Left lung (tissue), 10 donors: ENCODE results near the gene ITPR2. TPM values are rescaled to one million over a fixed set of nuclear protein-coding genes. Genes with fewer than 3 reads are reported as not detected.
A peak's percentile ranks its signal among the peaks of the same experiment; 100 is the strongest.
"Not testable (repeated sequence)": the region's sequence is repeated elsewhere in the genome, so short reads cannot be mapped to it uniquely, and the experiment has no call there.

Source experiments
- ATAC-seq: fragments of 200-7000 bp; cut with Tn5 transposase; one replicate; pipeline ENCODE4 v1.9.1; 2020; ENCODE audit warnings: moderate library complexity
- DNase-seq, 4 donors: peaks; one replicate each; pipeline ENCODE4 v3.0.0-alpha.2; 2013 to 2020
- H3K27ac ChIP-seq, 2 donors: fragments of 200-600 bp; sonication (generic) in 1 of 2; one replicate each; pipeline versions ENCODE4 v1.5.0 to v1.8.0; 2020 to 2021
- H3K27me3 ChIP-seq, 2 donors: fragments of 200-600 bp; sonication (generic) in 1 of 2; one replicate each; pipeline versions ENCODE4 v1.5.0 to v1.8.0; 2020 to 2021
- H3K36me3 ChIP-seq, 2 donors: fragments of 200-600 bp; sonication (generic) in 1 of 2; one replicate each; pipeline versions ENCODE4 v1.5.0 to v1.8.0; 2020 to 2021
- H3K4me1 ChIP-seq, 2 donors: fragments of 200-600 bp; one replicate each; pipeline ENCODE4 v1.8.0; 2021
- H3K4me3 ChIP-seq, 2 donors: fragments of 200-600 bp; sonication (generic) in 1 of 2; one replicate each; pipeline versions ENCODE4 v1.5.0 to v1.8.0; 2020 to 2021; ENCODE audit warnings: mild to moderate bottlenecking in 1 of 2
- H3K9me3 ChIP-seq, 2 donors: fragments of 200-600 bp; sonication (generic) in 1 of 2; one replicate each; pipeline versions ENCODE4 v1.5.0 to v1.8.0; 2020 to 2021
- intact Hi-C, 2 donors: fragments of 100-400 bp; cut with DNase I; formaldehyde crosslinking; loops; one replicate each; pipeline versions ENCODE4 v1.11.2 to v1.14.2; 2022
- polyA plus RNA-seq, 6 donors: library from polyadenylated mRNA; unstranded; fragments of 120-200 nt; gene quantifications; one replicate each; pipeline ENCODE4 v1.2.1, GENCODE V29; 2013; ENCODE audit not compliant: insufficient read length in 6 of 6
- total RNA-seq, 2 donors: library from RNA; stranded (reverse); fragmentation: NEBNext Ultra II Directional; extraction: Animal tissue kit (Norgen Biotek cat#: 25700); gene quantifications; one replicate each; pipeline ENCODE4 v1.2.1, GENCODE V29; 2021
- TF ChIP-seq, protein P1 (sequence below), 2 donors: fragments of 200-600 bp; sonication (generic) in 1 of 2; IDR thresholded peaks; one replicate each; pipeline versions ENCODE4 v1.5.0 to v1.8.0; 2021; ENCODE audit warnings: antibody characterized with exemption in 2 of 2
- donor health status: DM: no; HTN: yes; CAD: no.
- donor health status: DM: no; HTN: no; CAD: no.

ITPR2 gene
- total and polyA plus RNA-seq, 8 donors: 5.5 to 67.8 (median 7.5) TPM

- no peak overlapping the region for H3K4me3 ChIP-seq
- ATAC-seq: peak; percentile 83
- intact Hi-C loops: no loop called here
These were observed 514.3 kb downstream of the ITPR2 start for GRCh38 chr12:26318661-26319068.

DNA sequence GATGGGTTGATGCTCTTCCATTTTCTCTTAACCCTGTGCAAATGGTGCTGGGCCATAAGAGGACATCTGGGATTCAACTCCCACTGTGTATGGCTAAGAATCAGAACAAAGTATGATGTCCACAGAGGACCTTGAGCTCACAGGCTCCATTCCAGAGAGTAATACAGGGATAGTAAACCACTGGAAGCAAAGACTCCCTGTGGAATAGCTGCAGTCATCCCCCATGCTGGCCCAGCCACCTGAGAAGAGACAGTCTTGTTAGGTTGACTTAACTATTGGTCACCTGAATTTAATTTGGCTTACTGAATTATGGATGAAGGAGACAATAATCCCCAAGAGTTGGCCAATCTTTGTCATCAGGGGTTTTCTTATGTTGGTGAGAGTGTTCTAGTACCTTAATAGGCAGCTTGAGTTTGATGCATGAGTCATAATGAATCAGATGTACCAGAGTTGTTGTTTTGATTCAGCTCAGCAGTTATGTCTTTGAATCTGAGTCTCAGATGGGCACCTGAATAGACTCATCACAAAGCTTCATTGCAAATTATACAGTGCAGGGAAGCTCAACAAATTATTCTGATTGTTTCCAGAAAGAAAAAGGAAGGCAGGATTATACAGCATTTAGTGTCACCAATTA, 514.9 kb downstream of the ITPR2 start:
- H3K4me1 ChIP-seq: peaks cover 0 to 5% of the 10 kb centered on the region in 2 donors
- intact Hi-C loops: no loop called here
- no peak overlapping the region for H3K27ac ChIP-seq
- no peaks in the 10 kb centered on the region for H3K27me3 ChIP-seq
- H3K4me3 ChIP-seq: no peak overlapping the region
- DNase-seq: no peak
- peak; percentile 49 for ATAC-seq
- TF ChIP-seq, protein P1, sequence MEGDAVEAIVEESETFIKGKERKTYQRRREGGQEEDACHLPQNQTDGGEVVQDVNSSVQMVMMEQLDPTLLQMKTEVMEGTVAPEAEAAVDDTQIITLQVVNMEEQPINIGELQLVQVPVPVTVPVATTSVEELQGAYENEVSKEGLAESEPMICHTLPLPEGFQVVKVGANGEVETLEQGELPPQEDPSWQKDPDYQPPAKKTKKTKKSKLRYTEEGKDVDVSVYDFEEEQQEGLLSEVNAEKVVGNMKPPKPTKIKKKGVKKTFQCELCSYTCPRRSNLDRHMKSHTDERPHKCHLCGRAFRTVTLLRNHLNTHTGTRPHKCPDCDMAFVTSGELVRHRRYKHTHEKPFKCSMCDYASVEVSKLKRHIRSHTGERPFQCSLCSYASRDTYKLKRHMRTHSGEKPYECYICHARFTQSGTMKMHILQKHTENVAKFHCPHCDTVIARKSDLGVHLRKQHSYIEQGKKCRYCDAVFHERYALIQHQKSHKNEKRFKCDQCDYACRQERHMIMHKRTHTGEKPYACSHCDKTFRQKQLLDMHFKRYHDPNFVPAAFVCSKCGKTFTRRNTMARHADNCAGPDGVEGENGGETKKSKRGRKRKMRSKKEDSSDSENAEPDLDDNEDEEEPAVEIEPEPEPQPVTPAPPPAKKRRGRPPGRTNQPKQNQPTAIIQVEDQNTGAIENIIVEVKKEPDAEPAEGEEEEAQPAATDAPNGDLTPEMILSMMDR (IDR thresholded peaks at IDR 0.05): no peak
- H3K9me3 ChIP-seq: peaks cover 0 to 11% of the 10 kb centered on the region in 2 donors
- H3K36me3 ChIP-seq: no peaks in the 10 kb centered on the region

More at GRCh38 chr12:26318661-26319068, 514.3 kb downstream of the ITPR2 start:
- Histone ChIP-seq H3K27ac (no peak overlapping the region), H3K36me3 (no peaks in the 10 kb centered on the region), H3K4me1 (peaks cover 0 to 5% of the 10 kb centered on the region in 2 donors), H3K27me3 (no peaks in the 10 kb centered on the region), H3K9me3 (peaks cover 0 to 9% of the 10 kb centered on the region in 2 donors)
- TF ChIP-seq, protein P1 (IDR thresholded peaks at IDR 0.05): no peak
- DNase-seq: peak in 1 of 4 donors; percentile 61

- H3K4me1 ChIP-seq, intact Hi-C loops, DNase-seq, H3K36me3 ChIP-seq, H3K27me3 ChIP-seq, H3K4me3 ChIP-seq, ATAC-seq, H3K27ac ChIP-seq: not testable (repeated sequence)
- H3K9me3 ChIP-seq: peaks cover 0 to 27% of the 10 kb centered on the region in 2 donors
These were observed 518.9 kb downstream of the ITPR2 start for GRCh38 chr12:26314103-26314502.

GRCh38 chr12:26310489-26310888, 522.5 kb downstream of the ITPR2 start:
- peaks cover 0 to 26% of the 10 kb centered on the region in 2 donors for H3K9me3 ChIP-seq
- ATAC-seq, H3K36me3 ChIP-seq: not testable (repeated sequence)

GRCh38 chr12:26309634-26310033, 523.4 kb downstream of the ITPR2 start:
- ATAC-seq (no peak), DNase-seq (no peak)
- Histone ChIP-seq H3K4me3 (no peak overlapping the region), H3K27ac (no peak overlapping the region), H3K27me3 (no peaks in the 10 kb centered on the region), H3K4me1 (no peaks in the 10 kb centered on the region), H3K9me3 (peaks cover 0 to 25% of the 10 kb centered on the region in 2 donors), H3K36me3 (no peaks in the 10 kb centered on the region)
- intact Hi-C loops: no loop called here
- TF ChIP-seq, protein P1 (IDR thresholded peaks at IDR 0.05): no peak

More at GRCh38 chr12:26310489-26310888, 522.5 kb downstream of the ITPR2 start:
- intact Hi-C loops, H3K4me1 ChIP-seq, H3K27me3 ChIP-seq, H3K27ac ChIP-seq, H3K4me3 ChIP-seq, DNase-seq: not testable (repeated sequence)

DNA sequence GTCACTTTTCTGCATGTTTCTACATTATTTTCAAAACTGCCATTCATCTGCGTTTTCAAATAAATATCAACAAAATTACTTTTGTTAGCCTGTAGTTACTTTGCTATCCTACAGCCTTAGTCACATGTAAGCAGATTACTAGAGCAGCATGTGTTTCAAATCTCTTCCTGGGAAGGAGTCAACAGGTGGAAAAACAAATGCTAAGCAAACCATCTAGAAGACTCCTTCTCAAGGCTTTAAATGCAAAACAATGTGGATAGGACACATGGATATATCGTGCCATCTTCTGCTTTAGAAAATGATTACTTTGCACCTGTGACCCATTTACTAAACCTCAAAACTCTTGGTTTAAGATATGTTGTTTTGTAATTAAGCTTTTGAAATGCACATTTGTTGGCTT, 528.7 kb downstream of the ITPR2 start:
- no peaks in the 10 kb centered on the region for H3K9me3 ChIP-seq
- intact Hi-C loops: no loop called here
- TF ChIP-seq, protein P1 (IDR thresholded peaks at IDR 0.05): no peak
- no peak overlapping the region for H3K4me3 ChIP-seq
- no peak for DNase-seq
- H3K36me3 ChIP-seq: no peaks in the 10 kb centered on the region
- ATAC-seq: no peak
- no peaks in the 10 kb centered on the region for H3K27me3 ChIP-seq
- no peak overlapping the region for H3K27ac ChIP-seq
- H3K4me1 ChIP-seq: peaks cover 0 to 7% of the 10 kb centered on the region in 2 donors
